ENCODE data around the gene KLF6.

Gene KLF6

GRCh38 chr10:3812141-3812540 lies 27.1 kb upstream of the KLF6 start:
- no peak for TF ChIP-seq CTCF (IDR thresholded peaks at IDR 0.05; ENCODE audit: insufficient read depth, low read depth, low read length, missing control alignments)
- no peak overlapping the region for H3K4me3 ChIP-seq (ENCODE audit: low read depth, low read length)
- DNase-seq (ENCODE audit: low read depth): no peak

DNA sequence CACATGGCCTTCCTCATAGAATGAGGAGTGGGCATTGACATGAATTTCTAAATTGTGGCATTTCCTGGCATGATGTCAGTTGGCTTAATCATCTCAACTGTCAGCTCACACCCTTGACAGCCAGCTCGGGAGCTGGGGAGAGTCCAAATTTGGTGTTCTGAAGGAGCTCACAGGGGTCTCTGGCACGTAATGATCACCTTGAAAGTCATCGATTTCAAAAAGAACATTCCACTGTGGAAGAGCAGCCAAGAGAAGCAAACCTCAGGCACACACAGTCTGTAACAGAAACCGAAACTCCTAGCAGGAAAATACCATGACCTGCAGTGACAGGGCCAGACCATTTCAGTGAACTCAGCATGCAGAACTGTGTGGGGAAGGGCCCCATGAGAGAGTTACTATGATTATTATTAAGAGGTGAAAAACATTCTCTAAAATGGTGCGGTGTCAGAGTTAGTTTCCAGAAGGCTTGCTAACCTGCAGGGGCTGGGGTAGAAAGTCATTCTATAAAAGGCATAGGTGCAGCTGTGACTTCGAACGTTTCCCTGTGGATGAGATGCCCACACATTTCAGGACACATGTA lies 26.4 kb upstream of the KLF6 start:
- peak; percentile 89 for DNase-seq (ENCODE audit: low read depth)
- no peak for TF ChIP-seq CTCF (IDR thresholded peaks at IDR 0.05; ENCODE audit: insufficient read depth, low read depth, low read length, missing control alignments)
- peak overlapping the region; percentile 28 for H3K4me3 ChIP-seq (ENCODE audit: low read depth, low read length)

GRCh38 chr10:3808689-3809199 lies 23.7 kb upstream of the KLF6 start:
- H3K4me3 ChIP-seq (ENCODE audit: low read depth, low read length): no peak overlapping the region
- no peak for DNase-seq (ENCODE audit: low read depth)
- no peak for TF ChIP-seq CTCF (IDR thresholded peaks at IDR 0.05; ENCODE audit: insufficient read depth, low read depth, low read length, missing control alignments)

DNA sequence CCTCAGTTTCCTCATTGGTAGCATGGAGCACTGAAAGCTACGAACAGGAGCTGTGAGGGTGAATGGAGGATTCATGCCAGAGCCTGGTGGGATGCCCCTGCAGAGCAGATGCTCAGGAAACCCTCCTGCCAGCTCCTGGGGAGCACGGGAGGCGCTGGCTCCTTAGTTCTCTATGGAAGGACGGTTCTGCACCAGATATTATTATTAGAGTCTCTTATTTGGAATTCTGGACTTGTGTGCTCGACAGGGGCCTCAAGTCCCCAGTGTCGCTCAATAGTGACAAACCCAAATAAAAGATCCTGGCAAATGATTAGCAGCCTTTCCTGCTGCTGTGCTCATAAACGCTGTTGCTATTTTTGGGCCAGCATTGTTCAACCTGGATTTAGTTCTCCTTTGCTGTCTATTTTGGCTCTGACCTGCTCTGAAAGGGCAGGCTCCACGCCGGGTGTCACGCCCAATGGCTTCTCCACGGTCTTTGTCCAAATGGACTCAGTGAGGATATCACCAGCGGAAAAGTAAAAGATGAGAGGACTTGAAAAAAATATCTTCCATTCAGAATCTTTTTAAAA lies 23.0 kb upstream of the KLF6 start:
- no peak for TF ChIP-seq CTCF (IDR thresholded peaks at IDR 0.05; ENCODE audit: insufficient read depth, low read depth, low read length, missing control alignments)
- H3K4me3 ChIP-seq (ENCODE audit: low read depth, low read length): no peak overlapping the region
- no peak for DNase-seq (ENCODE audit: low read depth)

GRCh38 chr10:3807211-3807927 lies 22.4 kb upstream of the KLF6 start:
- TF ChIP-seq CTCF (IDR thresholded peaks at IDR 0.05; ENCODE audit: insufficient read depth, low read depth, low read length, missing control alignments): no peak
- no peak for DNase-seq (ENCODE audit: low read depth)
- H3K4me3 ChIP-seq (ENCODE audit: low read depth, low read length): no peak overlapping the region

DNA sequence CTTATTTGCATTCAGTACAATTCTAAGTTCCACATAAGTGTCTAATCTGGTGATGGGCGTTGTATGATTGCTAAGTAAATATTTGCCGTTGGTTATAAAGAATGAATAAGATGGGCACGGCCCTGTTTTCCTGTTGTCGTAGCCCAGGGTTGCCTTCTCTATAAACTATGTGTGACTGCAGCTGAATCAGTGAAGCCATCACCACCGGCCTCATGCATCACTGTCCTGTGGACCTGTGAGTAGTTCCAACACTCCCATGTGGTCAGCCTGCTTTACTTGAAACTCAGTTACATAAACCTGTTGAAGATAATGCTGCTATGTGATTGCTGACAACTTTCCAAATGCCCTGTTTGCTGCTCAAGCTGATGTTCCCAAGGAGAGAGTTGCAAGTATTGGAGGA lies 21.6 kb upstream of the KLF6 start:
- DNase-seq (ENCODE audit: low read depth): peak; percentile 30
- no peak overlapping the region for H3K4me3 ChIP-seq (ENCODE audit: low read depth, low read length)
- no peak for TF ChIP-seq CTCF (IDR thresholded peaks at IDR 0.05; ENCODE audit: insufficient read depth, low read depth, low read length, missing control alignments)

All from GM12865 (cell line).